Upper lobe of left lung (tissue), 4 donors: ENCODE results near the gene DOCK8.

Source experiments
- CTCF ChIP-seq, 6 experiments: fragments of 450-650 bp in 4 of 6; fragments of 200-600 bp in 2 of 6; sonication (generic) in 2 of 6; IDR thresholded peaks; one replicate each; pipeline ENCODE4 v1.5.1; 2016 to 2019; ENCODE audit warnings: antibody characterized with exemption in 6 of 6
- POLR2AphosphoS5 ChIP-seq, 2 donors: sonication (generic); formaldehyde crosslinking; IDR thresholded peaks; one replicate each; pipeline ENCODE4 v1.5.1; 2017; ENCODE audit warnings: antibody characterized with exemption in 2 of 2

- TF ChIP-seq CTCF (IDR thresholded peaks at IDR 0.05): no peak
- no peak for TF ChIP-seq POLR2AphosphoS5 (IDR thresholded peaks at IDR 0.05)
These were observed 88.8 kb downstream of the DOCK8 start for GRCh38 chr9:303502-303901.
